ENCODE measurements around the gene NDOR1. TPM values are rescaled to one million over a fixed set of nuclear protein-coding genes. Genes with fewer than 3 reads are reported as not detected.

NDOR1 gene
- total RNA-seq, 1 experiment from 2014 or later = 6.5 TPM

DNA sequence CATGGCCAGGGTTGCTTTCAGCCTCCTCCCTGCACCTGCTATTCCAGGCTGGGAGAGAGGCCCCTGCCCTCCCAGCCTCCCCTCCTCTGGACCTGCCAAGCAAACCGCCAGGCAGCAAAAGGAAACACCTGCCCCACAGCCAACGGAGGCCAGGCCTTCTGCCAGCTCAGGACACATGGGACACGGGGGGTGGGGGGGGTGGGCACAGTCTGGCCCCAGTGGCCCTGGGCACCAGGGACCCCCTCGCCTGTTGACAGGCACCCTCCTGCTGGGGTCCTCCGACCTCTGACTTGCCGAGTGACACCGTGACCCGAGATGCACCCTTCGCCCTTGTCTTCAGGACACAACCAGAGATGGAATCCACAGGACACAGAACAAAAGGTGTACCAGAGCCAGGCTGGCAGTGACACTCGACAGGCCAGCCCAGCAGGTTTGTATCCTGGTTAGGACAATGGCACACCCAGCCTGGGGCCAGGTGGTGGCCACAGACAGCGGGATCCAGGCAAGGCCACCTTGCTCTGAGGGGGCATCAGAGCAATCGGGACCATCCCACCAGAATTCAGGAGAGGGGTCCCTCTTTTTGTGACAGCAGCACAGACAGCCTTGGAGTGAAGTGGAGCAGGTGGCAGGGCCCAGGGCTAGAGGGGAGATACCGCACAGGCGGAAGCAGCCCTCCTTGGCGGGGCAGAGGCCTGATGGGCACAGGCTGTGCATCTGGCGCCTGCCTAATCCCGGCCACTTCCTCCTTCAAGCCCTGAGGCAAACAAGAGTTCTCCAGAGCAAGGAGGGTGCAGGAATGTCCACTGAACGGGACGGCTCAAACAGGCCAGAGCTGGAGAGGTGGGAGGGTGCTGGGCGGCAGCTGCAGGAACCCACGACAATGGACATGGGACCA, 32.4 kb upstream of the NDOR1 start:
- Histone ChIP-seq H3K27ac (no peak overlapping the region), H3K4me3 (no peak overlapping the region), H3K4me1 (replicated peaks) (peaks cover 14% of the 10 kb centered on the region), H3K36me3 (no peaks in the 10 kb centered on the region; the same call in none of the 2 replicates), H3K9me3 (replicated peaks) (no peaks in the 10 kb centered on the region), H3K27me3 (replicated peaks) (peaks cover 35% of the 10 kb centered on the region)
- DNase-seq (ENCODE audit: low read depth in 1 of 2, low spot score in 2 of 2) = no peak

GRCh38 chr9:137173796-137174664, 31.5 kb upstream of the NDOR1 start:
- Histone ChIP-seq H3K27ac (no peak overlapping the region), H3K27me3 (replicated peaks) (peaks cover 28% of the 10 kb centered on the region), H3K4me3 (no peak overlapping the region), H3K4me1 (replicated peaks) (peaks cover 17% of the 10 kb centered on the region), H3K9me3 (replicated peaks) (no peaks in the 10 kb centered on the region), H3K36me3 (peaks cover 5% of the 10 kb centered on the region)
- DNase-seq (ENCODE audit: low read depth in 1 of 2, low spot score in 2 of 2) = no peak

GRCh38 chr9:137174722-137175293, 30.7 kb upstream of the NDOR1 start:
- H3K4me3 ChIP-seq = no peak overlapping the region

GRCh38 chr9:137175345-137175961, 30.0 kb upstream of the NDOR1 start:
- Histone ChIP-seq H3K9me3 (replicated peaks) (no peaks in the 10 kb centered on the region), H3K4me3 (no peak overlapping the region), H3K27me3 (replicated peaks) (peaks cover 14% of the 10 kb centered on the region), H3K36me3 (peaks cover 13% of the 10 kb centered on the region), H3K4me1 (replicated peaks) (peaks cover 10% of the 10 kb centered on the region), H3K27ac (no peak overlapping the region)
- no peak for DNase-seq (ENCODE audit: low read depth in 1 of 2, low spot score in 2 of 2)

More at GRCh38 chr9:137174722-137175293, 30.7 kb upstream of the NDOR1 start:
- Histone ChIP-seq H3K4me1 (replicated peaks) (peaks cover 10% of the 10 kb centered on the region), H3K27me3 (replicated peaks) (peaks cover 20% of the 10 kb centered on the region), H3K27ac (no peak overlapping the region), H3K9me3 (replicated peaks) (no peaks in the 10 kb centered on the region), H3K36me3 (peaks cover 7% of the 10 kb centered on the region)
- DNase-seq (ENCODE audit: low read depth in 1 of 2, low spot score in 2 of 2) = no peak

- peaks cover 10% of the 10 kb centered on the region for H3K4me1 ChIP-seq (replicated peaks)
- H3K27ac ChIP-seq = no peak overlapping the region
- DNase-seq (ENCODE audit: low read depth in 1 of 2, low spot score in 2 of 2) = no peak
- H3K9me3 ChIP-seq (replicated peaks) = no peaks in the 10 kb centered on the region
- peaks cover 3% of the 10 kb centered on the region; the same call in 1 of the 2 replicates for H3K27me3 ChIP-seq (replicated peaks)
- H3K4me3 ChIP-seq = no peak overlapping the region
- H3K36me3 ChIP-seq = peaks cover 22% of the 10 kb centered on the region
Measured at GRCh38 chr9:137176302-137177182, 29.0 kb upstream of the NDOR1 start.

GRCh38 chr9:137178201-137178938, 27.1 kb upstream of the NDOR1 start:
- H3K27me3 ChIP-seq (replicated peaks) = no peaks in the 10 kb centered on the region
- H3K4me1 ChIP-seq (replicated peaks) = peaks cover 10% of the 10 kb centered on the region
- no peak for DNase-seq (ENCODE audit: low read depth in 1 of 2, low spot score in 2 of 2)
- peaks cover 38% of the 10 kb centered on the region for H3K36me3 ChIP-seq
- H3K9me3 ChIP-seq (replicated peaks) = no peaks in the 10 kb centered on the region
- no peak overlapping the region for H3K4me3 ChIP-seq
- H3K27ac ChIP-seq = no peak overlapping the region

GRCh38 chr9:137178939-137179630, 26.4 kb upstream of the NDOR1 start:
- DNase-seq (ENCODE audit: low read depth in 1 of 2, low spot score in 2 of 2) = no peak
- no peak overlapping the region for H3K27ac ChIP-seq
- no peaks in the 10 kb centered on the region for H3K27me3 ChIP-seq (replicated peaks)
- no peak overlapping the region for H3K4me3 ChIP-seq
- H3K36me3 ChIP-seq = peaks cover 44% of the 10 kb centered on the region
- peaks cover 10% of the 10 kb centered on the region for H3K4me1 ChIP-seq (replicated peaks)
- H3K9me3 ChIP-seq (replicated peaks) = no peaks in the 10 kb centered on the region

- Histone ChIP-seq H3K27me3 (replicated peaks) (no peaks in the 10 kb centered on the region), H3K4me1 (replicated peaks) (peaks cover 10% of the 10 kb centered on the region), H3K4me3 (no peak overlapping the region), H3K27ac (no peak overlapping the region), H3K9me3 (replicated peaks) (no peaks in the 10 kb centered on the region), H3K36me3 (peaks cover 44% of the 10 kb centered on the region)
- no peak for DNase-seq (ENCODE audit: low read depth in 1 of 2, low spot score in 2 of 2)
Measured at GRCh38 chr9:137179761-137180160, 25.7 kb upstream of the NDOR1 start.

DNA sequence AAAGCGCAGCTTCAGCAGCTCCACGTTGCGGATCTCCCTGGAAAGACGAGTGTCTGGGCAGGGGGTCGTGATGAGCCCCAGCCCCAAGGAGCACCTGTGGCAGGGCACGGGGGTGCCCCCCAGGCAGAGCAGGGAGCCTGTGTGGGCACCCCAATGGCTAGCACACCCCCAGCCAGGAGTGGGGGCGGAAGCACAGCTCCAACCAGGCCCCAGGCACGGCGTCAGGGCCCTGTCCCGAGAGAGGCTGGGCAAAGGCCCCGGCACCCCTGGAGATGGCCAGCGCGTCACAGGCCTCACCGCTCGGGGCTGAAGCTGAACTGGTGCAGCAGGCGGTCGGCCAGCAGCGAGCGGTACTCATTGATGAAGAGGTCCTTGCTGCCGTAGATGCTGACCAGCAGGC, 25.0 kb upstream of the NDOR1 start:
- no peak overlapping the region for H3K27ac ChIP-seq
- peaks cover 50% of the 10 kb centered on the region for H3K36me3 ChIP-seq
- no peaks in the 10 kb centered on the region for H3K9me3 ChIP-seq (replicated peaks)
- H3K4me1 ChIP-seq (replicated peaks) = peaks cover 10% of the 10 kb centered on the region
- H3K4me3 ChIP-seq = no peak overlapping the region
- H3K27me3 ChIP-seq (replicated peaks) = no peaks in the 10 kb centered on the region
- no peak for DNase-seq (ENCODE audit: low read depth in 1 of 2, low spot score in 2 of 2)

GRCh38 chr9:137181680-137182079, 23.8 kb upstream of the NDOR1 start:
- peaks cover 62% of the 10 kb centered on the region for H3K36me3 ChIP-seq
- DNase-seq (ENCODE audit: low read depth in 1 of 2, low spot score in 2 of 2) = no peak

DNA sequence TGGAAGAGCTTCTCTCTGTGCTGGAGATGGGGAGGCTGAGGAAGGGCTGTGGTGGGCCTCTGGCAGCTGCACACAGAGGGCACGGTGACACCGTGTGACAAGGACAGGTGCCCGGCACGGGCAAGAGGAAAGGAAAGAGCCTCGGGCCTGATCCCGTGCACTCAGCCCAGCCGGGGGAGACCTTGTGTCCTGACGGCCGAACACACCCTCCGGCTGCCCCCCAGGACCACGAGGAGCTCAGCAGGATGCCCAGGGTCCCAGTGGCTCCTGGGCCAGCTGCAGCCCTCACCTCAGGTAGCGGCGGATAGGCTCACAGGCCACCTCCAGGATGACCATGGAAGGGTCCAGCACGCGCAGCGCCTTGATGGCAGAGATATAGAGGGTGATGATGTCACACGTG, 22.7 kb upstream of the NDOR1 start:
- no peak overlapping the region for H3K4me3 ChIP-seq
- H3K27me3 ChIP-seq (replicated peaks) = no peaks in the 10 kb centered on the region
- H3K36me3 ChIP-seq = peaks cover 73% of the 10 kb centered on the region
- no peak for DNase-seq (ENCODE audit: low read depth in 1 of 2, low spot score in 2 of 2)
- no peaks in the 10 kb centered on the region for H3K9me3 ChIP-seq (replicated peaks)
- no peak overlapping the region for H3K27ac ChIP-seq
- peaks cover 22% of the 10 kb centered on the region for H3K4me1 ChIP-seq (replicated peaks)

More at GRCh38 chr9:137181680-137182079, 23.8 kb upstream of the NDOR1 start:
- Histone ChIP-seq H3K27ac (no peak overlapping the region), H3K9me3 (replicated peaks) (no peaks in the 10 kb centered on the region), H3K4me3 (no peak overlapping the region), H3K4me1 (replicated peaks) (peaks cover 10% of the 10 kb centered on the region), H3K27me3 (replicated peaks) (no peaks in the 10 kb centered on the region)

All from SJSA1 (cell line).